Caki2 (cell line): ENCODE data around the gene EPS8L3. TPM values are rescaled to one million over a fixed set of nuclear protein-coding genes. Genes with fewer than 3 reads are reported as not detected.
"Not testable (repeated sequence)": the region's sequence is repeated elsewhere in the genome, so short reads cannot be mapped to it uniquely, and the experiment has no call there.

Experiments used
- DNase-seq: peaks from one replicate; pipeline ENCODE4 v3.0.0-alpha.2; 2015; ENCODE audit warnings: low read depth
- in situ Hi-C: cut with HindIII; loops from 2 replicates; pipeline ENCODE4 v1.10.0; 2016; ENCODE audit warnings: low sequenced_read_pairs, low pct_unique_long_range_greater_than_20kb, mixed read lengths
- total RNA-seq: library from RNA; depleted of rRNA; stranded (reverse); fragments of >200 nt; shearing (Covaris generic); gene quantifications from 2 replicates; pipeline ENCODE4 v1.2.3, GENCODE V29; 2014; ENCODE audit warnings: low replicate concordance

The EPS8L3 gene
- total RNA-seq, 1 experiment from 2014 or later: not detected

DNA sequence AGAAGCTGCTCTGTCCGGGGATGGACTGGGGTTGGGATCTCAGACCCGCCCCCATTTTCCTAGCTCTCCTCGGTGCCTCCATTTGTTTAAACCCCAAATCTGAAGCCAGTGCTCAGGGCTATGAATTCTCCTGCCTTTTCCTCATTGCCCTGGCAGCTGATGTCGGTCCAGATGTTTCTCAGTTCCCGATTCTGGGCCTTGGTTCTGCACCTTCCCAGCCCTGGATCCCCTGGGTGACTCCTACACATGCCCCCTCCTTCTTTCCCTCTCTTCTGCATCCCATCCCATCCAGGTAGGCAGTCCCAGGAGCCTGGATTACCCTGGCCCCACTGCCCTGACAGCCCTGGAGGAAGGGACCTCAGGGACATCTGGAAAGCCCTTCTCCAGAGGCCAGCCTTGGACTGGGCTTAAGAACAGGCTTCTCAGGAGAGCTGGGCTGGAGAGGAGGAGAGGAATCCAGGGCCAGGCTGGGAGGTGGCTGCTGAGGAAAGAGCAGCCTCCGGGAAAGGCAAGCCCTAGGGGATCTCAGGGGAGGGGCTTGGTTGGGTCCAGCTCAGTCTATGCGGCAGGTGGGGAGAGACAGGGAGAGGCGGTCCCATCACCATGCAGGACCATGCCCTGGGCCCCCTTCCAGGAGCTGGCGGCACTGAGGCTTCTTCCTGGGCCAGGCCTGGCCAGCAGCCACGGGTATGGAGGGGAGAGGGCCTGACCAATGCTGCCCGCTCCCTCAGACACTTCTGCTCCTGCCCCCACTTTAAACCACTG is 6.8 kb upstream of the EPS8L3 start:
- no peak for DNase-seq
- in situ Hi-C loops: no loop called here

DNA sequence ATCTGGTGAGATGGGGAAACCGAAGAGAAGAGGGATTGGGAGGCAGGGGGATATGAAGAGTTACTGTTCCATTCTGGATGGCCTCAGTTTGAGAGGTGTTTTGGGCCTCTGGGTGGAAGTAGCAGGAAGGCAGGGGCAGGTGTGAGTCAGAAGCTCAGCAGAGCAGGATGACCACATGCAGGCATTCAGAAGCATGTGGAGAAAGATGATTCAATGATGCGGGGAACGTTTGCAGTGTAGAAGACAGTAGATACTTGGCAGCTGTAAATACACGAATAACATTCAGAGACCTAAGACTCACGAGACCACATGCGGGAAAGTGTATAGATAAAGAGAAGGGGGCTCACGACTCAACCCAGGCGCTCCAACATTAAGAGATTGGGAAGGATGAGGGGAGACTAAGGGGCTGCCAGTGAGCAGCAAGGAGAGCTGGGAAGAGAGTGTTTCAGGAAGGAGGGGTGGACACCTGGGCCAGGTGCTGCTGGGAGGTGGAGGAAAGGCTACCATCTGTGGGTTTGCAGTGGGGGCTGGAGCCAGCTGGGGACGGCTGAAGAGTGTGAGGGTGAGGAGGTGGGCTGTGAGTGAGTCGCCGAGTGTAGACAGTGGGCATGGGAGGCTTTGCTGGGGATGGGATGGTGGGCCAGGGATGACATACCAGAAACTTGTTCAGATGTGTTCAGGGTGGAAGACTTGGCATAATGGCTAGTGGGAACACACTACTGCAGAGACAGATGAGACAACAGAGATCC is 5.8 kb upstream of the EPS8L3 start:
- in situ Hi-C loops: no loop called here

DNA sequence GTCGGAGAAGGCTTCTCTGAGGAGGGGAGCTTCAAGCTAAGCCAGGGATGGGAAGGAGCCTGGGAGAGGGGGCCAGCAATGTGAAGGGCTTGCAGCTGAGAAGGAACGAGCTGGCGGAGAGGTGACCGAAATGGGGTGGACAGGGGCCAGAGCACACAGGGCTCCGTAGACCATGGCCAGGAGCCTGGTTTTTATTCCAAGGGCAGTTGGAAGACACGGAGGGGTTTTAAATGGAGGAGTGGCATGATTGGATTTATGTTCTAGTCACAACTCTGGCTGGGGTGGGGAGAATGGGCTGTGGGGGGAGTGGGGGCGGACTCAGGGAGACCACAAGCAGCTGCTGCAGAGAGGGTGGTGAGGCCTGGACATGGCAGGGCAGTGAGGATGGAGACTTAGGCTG is 5.1 kb upstream of the EPS8L3 start:
- no peak for DNase-seq
- in situ Hi-C loops: no loop called here

More for the DNA sequence above, 5.8 kb upstream of the EPS8L3 start:
- DNase-seq: no peak

DNA sequence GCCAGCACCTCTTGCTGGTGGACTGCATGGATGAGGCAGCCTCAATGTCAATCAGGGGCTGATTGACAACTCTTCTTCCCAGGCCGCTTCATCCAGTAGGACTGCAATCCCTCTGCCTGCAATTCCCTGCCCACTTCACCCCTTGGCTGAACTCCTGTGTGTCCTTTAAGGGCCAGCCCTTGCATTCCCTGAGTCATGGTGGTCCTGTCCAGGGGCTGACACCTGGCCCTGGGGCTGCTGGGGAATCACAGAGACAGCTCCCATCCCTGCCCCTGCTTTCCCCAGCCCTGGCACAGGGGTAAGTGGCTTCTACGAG is 4.6 kb upstream of the EPS8L3 start:
- in situ Hi-C loops: no loop called here
- DNase-seq: no peak

DNA sequence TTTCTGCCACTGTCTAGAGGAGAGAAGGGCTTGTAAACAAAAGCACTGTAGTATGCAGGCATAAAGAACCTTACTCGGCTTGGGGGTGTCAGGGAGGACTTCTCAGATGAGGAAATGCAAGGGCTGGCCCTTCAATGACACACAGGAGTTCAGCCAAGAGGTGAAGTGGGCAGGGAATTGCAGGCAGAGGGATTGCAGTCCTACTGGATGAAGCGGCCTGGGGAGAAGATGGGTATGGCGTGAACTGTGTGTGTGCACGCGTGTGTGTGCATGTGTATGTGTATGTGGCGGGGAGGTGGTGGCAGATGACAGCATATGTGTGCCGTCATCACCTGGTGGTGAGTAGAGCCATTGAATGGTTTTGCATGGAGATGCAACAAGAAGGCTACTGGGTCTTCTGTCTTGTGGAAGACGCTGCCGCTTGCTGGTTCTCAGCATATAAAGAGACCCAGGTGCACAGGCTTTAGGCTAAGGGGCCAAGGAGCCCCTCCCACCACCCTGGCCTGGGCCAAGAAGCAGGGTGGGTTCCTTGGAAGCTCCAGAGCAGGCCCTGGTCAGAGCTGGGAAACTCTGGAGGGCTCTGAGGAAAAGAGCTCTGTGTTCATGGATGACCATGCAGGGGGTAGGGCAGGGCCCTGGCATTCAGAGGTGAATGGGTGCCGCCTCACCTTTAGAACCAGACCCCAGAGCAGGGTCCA is 4.1 kb upstream of the EPS8L3 start:
- no peak for DNase-seq
- in situ Hi-C loops: no loop called here

DNA sequence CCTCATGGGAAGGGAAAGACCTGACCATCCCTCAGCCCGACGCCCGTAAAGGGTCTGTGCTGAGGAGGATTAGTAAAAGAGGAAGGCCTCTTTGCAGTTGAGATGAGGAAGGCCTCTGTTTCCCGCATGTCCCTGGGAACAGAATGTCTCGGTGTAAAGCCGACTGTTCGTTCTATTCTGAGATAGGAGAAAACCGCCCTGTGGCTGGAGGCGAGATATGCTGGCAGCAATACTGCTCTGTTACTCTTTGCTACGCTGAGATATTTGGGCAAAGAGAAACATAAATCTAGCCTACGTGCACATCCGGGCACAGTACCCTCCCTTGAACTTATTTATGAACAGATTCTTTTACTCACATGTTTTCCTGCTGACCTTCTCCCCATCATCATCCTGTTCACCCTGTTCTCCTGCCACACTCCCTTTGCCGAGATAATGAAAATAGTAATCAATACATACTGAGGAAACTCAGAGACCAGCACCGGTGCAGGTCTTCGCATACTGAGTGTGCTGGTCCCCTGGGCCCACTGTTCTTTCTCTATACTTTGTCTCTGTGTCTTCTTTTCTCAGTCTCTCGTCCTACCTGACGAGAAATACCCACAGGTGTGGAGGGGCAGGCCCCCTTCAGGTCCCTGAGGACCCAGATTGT is 3.4 kb upstream of the EPS8L3 start:
- in situ Hi-C loops, DNase-seq: not testable (repeated sequence)

DNA sequence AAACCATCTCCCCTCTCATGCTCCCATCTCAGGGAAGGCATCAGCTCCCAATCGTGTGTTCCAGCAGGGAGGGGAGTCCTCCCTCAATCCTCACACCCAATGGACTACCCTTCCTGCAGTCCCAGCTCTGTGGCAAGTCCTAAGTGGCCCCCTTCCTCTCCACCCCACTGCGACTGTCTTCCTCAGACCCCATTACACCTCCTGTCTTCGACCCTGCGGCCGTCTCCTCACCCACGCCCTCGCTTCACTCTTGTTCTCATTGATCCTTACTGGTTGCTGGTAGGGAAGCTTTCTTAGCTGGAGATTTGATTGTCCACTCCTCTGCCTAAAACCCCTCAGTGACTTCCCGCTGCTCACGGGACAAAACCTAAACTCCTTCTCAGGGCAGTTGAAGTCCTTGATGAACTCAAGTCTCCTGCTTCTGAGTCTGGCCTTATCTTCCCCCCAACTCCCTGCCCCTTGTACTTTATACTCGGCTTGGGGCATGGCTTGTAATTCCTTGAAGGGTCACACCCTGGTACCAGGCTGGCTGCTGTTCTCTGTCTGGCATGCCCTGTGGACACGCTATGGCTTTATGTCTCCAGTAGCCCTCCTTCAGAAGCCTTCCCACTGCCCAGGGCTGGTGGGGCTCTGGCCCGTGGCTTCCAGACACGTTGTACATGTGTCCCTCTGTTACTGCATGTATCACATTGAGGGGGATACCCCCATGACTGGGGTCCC is 2.3 kb upstream of the EPS8L3 start:
- in situ Hi-C loops: no loop called here
- no peak for DNase-seq

DNA sequence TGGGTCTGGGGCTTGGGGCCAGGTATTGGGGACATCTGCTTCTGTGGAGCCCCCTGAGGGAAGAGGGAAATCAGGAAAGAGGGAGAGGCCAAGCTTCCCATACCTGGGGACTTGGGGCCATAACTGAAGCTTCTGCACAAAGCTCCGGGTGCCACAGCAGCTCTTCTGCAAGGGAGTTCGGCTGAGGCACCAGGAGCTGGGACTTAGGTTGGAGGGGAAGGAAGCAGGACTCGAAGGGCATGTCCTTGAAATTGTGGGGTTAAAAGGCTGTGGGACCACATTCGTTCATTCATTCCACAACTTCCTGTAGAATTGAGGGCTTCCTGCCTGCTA is 1.7 kb upstream of the EPS8L3 start:
- in situ Hi-C loops: no loop called here
- no peak for DNase-seq

DNA sequence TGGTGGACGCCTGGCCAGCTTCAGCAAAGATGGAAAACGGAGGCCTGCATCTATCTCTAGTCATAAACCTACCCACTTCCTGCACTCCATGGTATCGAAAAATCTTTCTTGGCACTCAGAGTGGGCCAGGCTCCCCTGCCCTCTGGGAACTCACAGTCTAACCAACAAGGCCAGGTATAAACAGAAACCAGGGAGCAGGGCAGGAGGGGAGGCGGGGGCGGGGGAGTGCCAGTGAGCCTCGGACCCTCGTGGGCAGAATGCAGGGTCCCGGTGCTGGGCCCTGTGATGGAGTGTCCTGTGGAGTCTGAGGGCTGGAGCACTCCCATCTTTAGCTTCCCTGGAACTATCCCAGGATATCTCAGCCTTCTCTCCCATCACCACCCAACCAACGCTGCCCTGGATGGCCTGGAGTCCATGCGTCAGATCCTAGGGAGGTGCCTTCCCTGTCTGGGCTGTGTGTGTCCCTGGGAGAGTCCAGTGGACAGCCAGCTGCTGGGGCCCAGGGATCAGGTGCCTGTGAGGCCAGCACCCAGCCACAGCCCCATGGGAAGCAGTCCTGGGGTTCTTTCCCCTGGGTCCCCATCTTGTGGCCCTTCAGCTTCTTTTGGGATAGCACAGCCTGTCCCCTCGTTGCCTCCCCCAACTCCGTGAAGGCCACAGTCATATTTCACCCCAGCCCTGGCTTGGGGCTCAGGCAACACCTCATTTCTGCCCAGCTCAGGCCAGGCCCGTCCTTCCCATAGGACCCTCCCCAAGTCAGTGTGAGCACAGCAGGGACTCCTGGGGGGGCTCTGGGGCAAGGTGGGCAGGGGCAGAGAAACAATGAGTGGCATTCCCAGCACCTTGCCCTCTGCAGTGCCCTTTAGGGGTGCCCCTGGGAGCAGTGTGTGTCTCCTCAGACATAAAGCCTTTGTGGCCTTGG is 1.1 kb upstream of the EPS8L3 start:
- in situ Hi-C loops: no loop called here
- DNase-seq: no peak

DNA sequence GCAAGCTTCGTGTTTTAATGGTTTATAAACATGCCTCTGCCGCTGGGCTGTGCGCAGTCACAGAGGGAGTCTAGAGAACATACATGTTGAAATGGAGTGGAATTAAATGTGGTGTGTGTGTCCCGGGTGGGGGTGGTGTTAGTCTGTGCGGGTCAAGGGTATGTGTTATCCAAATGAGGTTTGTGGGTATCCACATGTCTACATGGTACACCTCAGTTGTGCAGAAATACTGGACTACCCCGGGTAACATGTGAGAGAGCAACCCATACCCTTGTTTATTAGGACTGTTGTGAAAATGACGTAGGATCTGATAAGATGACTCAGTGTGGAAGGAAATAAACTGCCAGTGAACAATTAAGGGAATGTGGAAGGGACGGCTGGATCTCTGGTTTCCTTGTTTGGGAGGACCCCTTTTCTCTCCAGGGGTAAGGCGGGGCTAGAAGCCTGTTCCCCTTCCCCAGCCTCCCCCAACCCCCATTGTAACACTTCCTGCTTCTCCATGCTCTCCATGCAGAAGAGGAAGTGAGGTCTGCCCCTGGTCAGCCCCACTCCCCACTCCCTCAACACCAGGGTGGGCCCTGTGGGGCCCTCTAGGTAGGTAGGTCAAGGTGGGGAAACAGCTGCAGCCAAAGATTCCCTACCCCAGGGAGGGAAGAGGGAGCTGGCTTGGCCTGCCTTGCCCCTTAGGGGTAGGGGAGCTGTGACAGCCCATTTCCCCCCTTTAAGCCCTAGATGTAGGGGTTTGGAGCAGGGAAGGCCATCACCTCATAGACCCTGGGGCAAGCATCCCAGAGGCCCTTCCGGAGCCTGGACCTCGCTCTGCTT is 690 bp downstream of the EPS8L3 start:
- in situ Hi-C loops: no loop called here
- DNase-seq: no peak

DNA sequence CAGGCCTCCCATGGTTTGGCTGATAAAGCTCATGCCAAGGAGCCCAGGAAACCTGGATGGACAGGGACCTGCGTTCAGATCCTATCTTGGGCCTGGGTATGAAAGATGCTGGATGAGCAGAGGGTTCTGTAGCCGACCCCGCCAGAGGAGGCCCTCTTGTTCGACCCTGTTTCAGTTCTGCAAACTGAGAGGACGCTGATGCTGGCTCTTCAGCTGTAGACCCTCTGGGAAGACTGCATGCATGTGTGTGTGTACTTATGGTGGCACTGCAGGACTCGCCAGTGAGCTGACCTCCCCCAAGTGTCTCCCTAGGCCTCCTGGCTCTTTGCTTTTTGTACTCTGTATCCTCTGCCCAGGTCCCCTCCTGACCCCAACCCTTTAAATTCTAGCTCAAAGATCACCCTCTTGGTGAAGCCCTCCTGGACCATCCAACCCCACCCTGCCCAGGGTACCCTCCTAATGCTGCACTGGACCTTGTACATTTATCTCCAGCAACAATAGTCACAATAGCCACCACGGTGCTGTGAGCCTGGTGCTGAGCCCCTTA is 1.6 kb downstream of the EPS8L3 start:
- DNase-seq: no peak
- in situ Hi-C loops: no loop called here

DNA sequence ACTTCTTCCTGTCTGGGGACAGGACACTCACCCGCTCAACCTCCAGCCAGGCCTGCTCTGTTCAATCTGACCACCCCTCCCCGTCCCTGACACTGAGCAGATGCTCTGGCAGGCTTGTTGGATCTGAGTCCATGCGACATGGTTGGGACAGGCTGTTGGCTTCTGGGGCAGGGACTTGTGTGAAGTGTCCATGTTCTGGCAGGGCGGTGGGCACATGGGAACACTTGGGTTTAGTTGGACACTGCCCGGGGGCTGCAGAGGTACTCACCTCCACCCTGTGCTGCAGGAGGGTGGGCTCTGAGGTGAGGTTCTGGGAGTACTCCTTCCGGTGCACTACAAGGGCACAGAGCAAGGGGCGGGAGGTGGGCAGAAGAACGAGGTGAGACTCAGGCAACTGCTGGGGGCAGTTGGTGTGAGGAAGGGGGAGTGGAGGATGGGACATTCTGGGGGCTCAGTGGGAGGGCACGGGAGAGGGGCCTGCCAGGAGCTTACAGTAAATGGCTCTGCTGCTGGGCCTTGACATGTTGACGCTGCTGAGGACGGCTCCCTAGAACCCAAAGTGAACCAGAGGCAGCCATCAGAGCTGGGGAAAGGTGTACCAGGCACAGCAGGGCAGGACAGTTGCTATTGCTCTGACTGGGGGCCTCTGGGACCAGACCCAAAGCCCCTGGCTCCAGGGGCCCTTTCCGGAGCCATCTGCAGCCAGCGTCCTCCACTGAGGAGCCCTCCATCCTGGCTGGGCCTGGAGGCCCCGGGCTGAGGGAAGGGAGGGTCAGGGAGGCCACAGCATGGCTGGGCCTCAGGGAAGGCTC is 2.3 kb downstream of the EPS8L3 start:
- DNase-seq: no peak
- in situ Hi-C loops: no loop called here

DNA sequence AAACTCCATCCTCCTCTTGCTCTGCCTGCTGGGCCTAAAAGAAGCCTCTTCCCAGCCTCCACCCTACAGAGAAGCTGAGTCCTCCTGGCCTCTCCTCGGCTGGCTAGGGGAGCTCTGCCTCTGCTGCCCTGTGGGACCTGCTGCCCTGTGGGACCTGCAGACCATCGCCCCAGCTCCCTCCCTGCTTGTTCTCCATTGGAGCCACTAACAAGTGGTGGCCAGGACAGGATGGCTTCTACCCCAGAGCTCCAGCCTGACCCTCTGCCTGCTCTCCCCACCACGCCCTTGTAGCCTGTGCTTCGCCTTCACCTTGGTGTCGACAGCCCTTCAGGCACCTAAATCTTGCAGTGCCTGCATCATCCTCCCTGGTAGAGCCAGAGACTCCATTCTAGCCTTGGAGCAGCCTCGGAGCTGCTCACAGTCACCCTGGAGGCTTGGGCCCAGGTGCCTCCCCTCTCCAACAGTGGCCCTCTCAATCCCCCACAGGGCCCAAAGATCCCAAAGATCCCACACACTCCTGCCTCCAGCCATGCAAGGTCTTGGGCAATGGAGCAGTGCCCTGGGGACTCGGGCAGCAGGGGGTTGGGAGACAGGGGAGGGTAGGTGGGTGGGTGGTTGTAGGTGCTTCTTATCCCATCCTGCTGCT is 3.0 kb downstream of the EPS8L3 start:
- in situ Hi-C loops: no loop called here
- DNase-seq: no peak

DNA sequence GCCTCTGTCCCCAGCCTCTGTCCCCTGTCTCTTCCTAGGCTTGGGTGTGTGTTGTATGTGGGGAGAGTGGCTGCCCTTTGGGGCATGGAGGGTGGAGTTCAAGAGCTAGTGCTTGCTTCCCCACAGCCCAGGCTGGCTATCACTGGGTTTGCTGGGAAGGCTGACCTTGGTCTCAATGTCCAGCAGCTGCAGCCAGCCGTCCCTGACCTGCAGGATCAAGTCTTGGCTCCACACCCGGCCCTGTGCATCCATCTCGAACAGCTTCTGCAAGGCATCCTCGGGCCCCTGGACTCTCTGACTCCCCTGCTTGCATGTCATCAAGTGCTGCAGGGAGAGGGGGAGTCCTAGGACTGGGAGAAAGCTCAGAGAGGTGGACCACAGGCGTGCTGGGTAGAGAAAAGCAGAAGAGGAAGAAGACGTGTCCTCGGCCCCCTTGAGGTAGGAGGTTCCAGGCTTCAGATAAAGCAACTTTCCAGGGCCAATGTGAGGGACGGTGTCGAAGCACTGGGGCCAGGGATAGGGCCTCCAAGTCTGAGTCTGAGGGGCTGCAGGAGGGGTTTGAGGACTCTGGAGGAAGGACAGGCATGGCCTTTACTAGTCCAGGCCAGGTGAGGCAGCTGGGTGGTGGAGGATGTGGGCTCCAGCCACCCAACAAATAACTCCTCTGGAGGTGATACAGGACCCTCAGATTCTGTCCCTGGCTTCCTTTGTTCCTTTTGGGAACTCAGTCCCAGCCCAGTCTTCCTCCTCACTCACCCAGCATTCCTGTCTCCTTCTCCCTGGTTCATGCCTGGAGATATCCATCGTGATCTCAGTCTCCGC is 4.0 kb downstream of the EPS8L3 start:
- in situ Hi-C loops: no loop called here

More for the DNA sequence above, 4.0 kb downstream of the EPS8L3 start:
- DNase-seq: no peak
